Tibial artery (tissue), 4 donors: ENCODE results near the gene ITGAD.
"Not testable (repeated sequence)": the region's sequence is repeated elsewhere in the genome, so short reads cannot be mapped to it uniquely, and the experiment has no call there.

Experiments used
- DNase-seq, 2 donors: peaks; one replicate each; pipeline ENCODE4 v3.0.0-alpha.2; 2019
- H3K27ac ChIP-seq, 2 donors: fragments of 200-600 bp; sonication (generic) in 1 of 2; 1 replicate in 1 of 2; 2 replicates in 1 of 2; pipeline ENCODE4 v1.5.1; 2018 to 2019; ENCODE audit warnings: mild to moderate bottlenecking in 1 of 2
- H3K27me3 ChIP-seq, 2 donors: fragments of 200-600 bp; sonication (generic) in 1 of 2; one replicate each; pipeline versions ENCODE4 v1.5.1 to v1.6.0; 2016 to 2019
- H3K36me3 ChIP-seq, 3 donors: fragments of 200-600 bp; sonication (generic) in 2 of 3; one replicate each; pipeline ENCODE4 v1.5.1; 2016 to 2019; ENCODE audit warnings: mild to moderate bottlenecking in 2 of 3
- H3K4me1 ChIP-seq, 4 donors: fragments of 200-600 bp; sonication (generic) in 2 of 4; 1 replicate in 3 of 4; 2 replicates in 1 of 4; pipeline ENCODE4 v1.5.1; 2016 to 2019
- H3K4me3 ChIP-seq, 2 donors: fragments of 200-600 bp; sonication (generic) in 1 of 2; 1 replicate in 1 of 2; 2 replicates in 1 of 2; pipeline ENCODE4 v1.5.1; 2018 to 2019; ENCODE audit warnings: mild to moderate bottlenecking in 2 of 2
- H3K9me3 ChIP-seq, 3 donors: fragments of 200-600 bp; sonication (generic) in 1 of 3; one replicate each; pipeline ENCODE4 v1.5.1; 2016 to 2019
- CTCF ChIP-seq, 2 experiments: fragments of 200-600 bp in 1 of 2; fragments of 450-650 bp in 1 of 2; IDR thresholded peaks; one replicate each; pipeline ENCODE4 v1.5.1; 2017 to 2019; ENCODE audit warnings: antibody characterized with exemption in 2 of 2, mild to moderate bottlenecking in 1 of 2, moderate library complexity in 1 of 2
- intact Hi-C: fragments of 100-400 bp; cut with DNase I; formaldehyde crosslinking; loops from one replicate; pipeline ENCODE4 v1.15.0; 2023; ENCODE audit warnings: low total_unique reads

ITGAD gene

GRCh38 chr16:31413381-31413780, 20.2 kb downstream of the ITGAD start:
- H3K27me3 ChIP-seq: peaks cover 0 to 30% of the 10 kb centered on the region in 2 donors
- H3K9me3 ChIP-seq: no peaks in the 10 kb centered on the region
- H3K27ac ChIP-seq: no peak overlapping the region
- no peaks in the 10 kb centered on the region for H3K36me3 ChIP-seq
- no peak for TF ChIP-seq CTCF (IDR thresholded peaks at IDR 0.05)
- no peak overlapping the region for H3K4me3 ChIP-seq
- intact Hi-C loops: no loop called here
- no peaks in the 10 kb centered on the region for H3K4me1 ChIP-seq
- no peak for DNase-seq

- Histone ChIP-seq H3K9me3 (no peaks in the 10 kb centered on the region), H3K27ac (no peak overlapping the region), H3K4me3 (no peak overlapping the region), H3K27me3 (peaks cover 0 to 29% of the 10 kb centered on the region in 2 donors), H3K36me3 (no peaks in the 10 kb centered on the region), H3K4me1 (no peaks in the 10 kb centered on the region)
- intact Hi-C loops: no loop called here
- DNase-seq: no peak
- TF ChIP-seq CTCF (IDR thresholded peaks at IDR 0.05): no peak
Observed at GRCh38 chr16:31413943-31414342, 20.8 kb downstream of the ITGAD start.

- Histone ChIP-seq H3K27me3 (peaks cover 0 to 32% of the 10 kb centered on the region in 2 donors), H3K36me3 (no peaks in the 10 kb centered on the region), H3K9me3 (no peaks in the 10 kb centered on the region), H3K27ac (no peak overlapping the region), H3K4me3 (no peak overlapping the region), H3K4me1 (no peaks in the 10 kb centered on the region)
- DNase-seq: no peak
- intact Hi-C loops: no loop called here
- no peak for TF ChIP-seq CTCF (IDR thresholded peaks at IDR 0.05)
Observed at GRCh38 chr16:31414706-31415105, 21.6 kb downstream of the ITGAD start.

- Histone ChIP-seq H3K27me3 (peaks cover 0 to 18% of the 10 kb centered on the region in 2 donors), H3K9me3 (no peaks in the 10 kb centered on the region), H3K4me3 (no peak overlapping the region), H3K36me3 (no peaks in the 10 kb centered on the region), H3K27ac (no peak overlapping the region), H3K4me1 (no peaks in the 10 kb centered on the region)
- no peak for TF ChIP-seq CTCF (IDR thresholded peaks at IDR 0.05)
- DNase-seq: no peak
- intact Hi-C loops: no loop called here
Observed at GRCh38 chr16:31416371-31416770, 23.2 kb downstream of the ITGAD start.

GRCh38 chr16:31417036-31417435, 23.9 kb downstream of the ITGAD start:
- H3K27me3 ChIP-seq: peaks cover 0 to 22% of the 10 kb centered on the region in 2 donors
- H3K4me3 ChIP-seq, intact Hi-C loops, H3K4me1 ChIP-seq, DNase-seq, H3K27ac ChIP-seq, H3K9me3 ChIP-seq, H3K36me3 ChIP-seq: not testable (repeated sequence)

GRCh38 chr16:31417916-31418315, 24.8 kb downstream of the ITGAD start:
- Histone ChIP-seq H3K9me3 (no peaks in the 10 kb centered on the region), H3K4me3 (no peak overlapping the region), H3K36me3 (no peaks in the 10 kb centered on the region), H3K4me1 (no peaks in the 10 kb centered on the region), H3K27ac (no peak overlapping the region), H3K27me3 (peaks cover 0 to 30% of the 10 kb centered on the region in 2 donors)
- TF ChIP-seq CTCF (IDR thresholded peaks at IDR 0.05): no peak
- intact Hi-C loops: no loop called here
- no peak for DNase-seq
